GM12872 (cell line): ENCODE data around the gene RPP38.

Experiments used
- CTCF ChIP-seq: IDR thresholded peaks from 3 replicates; pipeline ENCODE4 v1.5.1; 2011; ENCODE audit warnings: low read depth, mild to moderate bottlenecking, low read length, moderate library complexity; ENCODE audit not compliant: insufficient read depth

RPP38 gene

GRCh38 chr10:15124190-15124589, 27.0 kb downstream of the RPP38 start:
- TF ChIP-seq CTCF: no peak

- TF ChIP-seq CTCF: no peak
Observed at GRCh38 chr10:15124908-15125307, 27.8 kb downstream of the RPP38 start.

GRCh38 chr10:15131330-15131729, 34.2 kb downstream of the RPP38 start:
- no peak for TF ChIP-seq CTCF

GRCh38 chr10:15136129-15137035, 39.2 kb downstream of the RPP38 start:
- no peak for TF ChIP-seq CTCF

GRCh38 chr10:15137036-15137359, 39.8 kb downstream of the RPP38 start:
- TF ChIP-seq CTCF: no peak

- no peak for TF ChIP-seq CTCF
Observed at GRCh38 chr10:15137636-15138035, 40.5 kb downstream of the RPP38 start.

GRCh38 chr10:15140698-15141097, 43.5 kb downstream of the RPP38 start:
- no peak for TF ChIP-seq CTCF
